GM12878 (cell line): Measurements from ENCODE around the gene BSN. TPM values are rescaled to one million over a fixed set of nuclear protein-coding genes. Genes with fewer than 3 reads are reported as not detected.
A peak's percentile ranks its signal among the peaks of the same experiment; 100 is the strongest.

Experiments used
- ATAC-seq: fragments of 200-7000 bp; cut with Tn5 transposase; 3 replicates; pipeline ENCODE4 v1.9.1; 2020; ENCODE audit warnings: mild to moderate bottlenecking, moderate library complexity
- BruUV-seq: library from RNA; stranded (reverse); fragments of 400-500 nt; replicated peaks from 2 replicates; lab custom pipeline; 2021; lab: Mats Ljungman, UMichigan
- CTCF ChIA-PET: fragments of 300-600 bp; sonication (Branson Sonifier 250); formaldehyde crosslinking; extraction: SDS; loops from one replicate; lab custom pipeline; 2021; ENCODE audit warnings: inconsistent platforms; lab: Yijun Ruan, JAX
- POLR2A ChIA-PET: fragments of 350-600 bp; formaldehyde crosslinking; extraction: SDS; loops from one replicate; lab custom pipeline; 2021; ENCODE audit warnings: inconsistent platforms; lab: Charles Lee
- RAD21 ChIA-PET: fragments of 300-600 bp; sonication (Branson Sonifier 250); formaldehyde crosslinking; loops from one replicate; lab custom pipeline; 2023; ENCODE audit warnings: antibody characterized with exemption; ENCODE audit not compliant: unreplicated experiment; lab: Charles Lee
- SMC1A ChIA-PET: fragments of 300-600 bp; sonication (Branson Sonifier 250); formaldehyde crosslinking; loops from one replicate; lab custom pipeline; 2023; ENCODE audit not compliant: unreplicated experiment, uncharacterized antibody; lab: Charles Lee
- DNase-seq: peaks from one replicate; pipeline ENCODE4 v3.0.0-alpha.2; 2011; ENCODE audit warnings: low read depth, low spot score
- FAIRE-seq: peaks from 3 replicates; lab custom pipeline; 2011; peaks lifted over from hg19 to GRCh38; lab: Jason Lieb, UNC
- H2AFZ ChIP-seq: 2 replicates; pipeline ENCODE4 v1.6.0; 2011; ENCODE audit warnings: low read depth, low read length, control low read depth; ENCODE audit not compliant: control insufficient read depth
- H3K27ac ChIP-seq: 2 replicates; pipeline ENCODE4 v1.5.1; 2011; ENCODE audit warnings: control low read depth; ENCODE audit not compliant: control insufficient read depth, insufficient read depth
- H3K27me3 ChIP-seq, 2 experiments: replicated peaks in 1 of 2; 2 replicates each; pipeline versions ENCODE4 v1.6.0 to v1.6.1; 2011; ENCODE audit warnings: low read length in 1 of 2; ENCODE audit not compliant: control insufficient read depth in 2 of 2, insufficient read depth in 2 of 2
- H3K36me3 ChIP-seq, 2 experiments: 2 replicates each; pipeline ENCODE4 v1.5.1; 2011; ENCODE audit warnings: low read length in 1 of 2; ENCODE audit not compliant: control insufficient read depth in 2 of 2, insufficient read depth in 2 of 2
- H3K4me1 ChIP-seq: 2 replicates; pipeline ENCODE4 v1.6.1; 2011; ENCODE audit warnings: mild to moderate bottlenecking, low read length, moderate library complexity, mixed read lengths; ENCODE audit not compliant: control insufficient read depth, insufficient read depth
- H3K4me2 ChIP-seq: 2 replicates; pipeline ENCODE4 v1.6.0; 2011; ENCODE audit warnings: control low read depth; ENCODE audit not compliant: control insufficient read depth, insufficient read depth
- H3K4me3 ChIP-seq: fragments of 200-600 bp; sonication (generic); 2 replicates; pipeline ENCODE4 v1.5.1; 2016
- H3K79me2 ChIP-seq: 2 replicates; pipeline ENCODE4 v1.6.0; 2011; ENCODE audit warnings: low read length; ENCODE audit not compliant: control insufficient read depth, insufficient read depth
- H3K9ac ChIP-seq: 2 replicates; pipeline ENCODE4 v1.8.0; 2011; ENCODE audit warnings: low read length, control low read depth, mixed read lengths; ENCODE audit not compliant: control insufficient read depth, insufficient read depth
- H3K9me3 ChIP-seq: replicated peaks from 3 replicates; pipeline ENCODE4 v1.5.1; 2011; ENCODE audit warnings: mild to moderate bottlenecking, low read length; ENCODE audit not compliant: control insufficient read depth, insufficient read depth
- H4K20me1 ChIP-seq: 2 replicates; pipeline ENCODE4 v1.6.0; 2011; ENCODE audit not compliant: control insufficient read depth, insufficient read depth
- ASH2L ChIP-seq: fragments of 300-600, 200-600 bp; sonication (generic); IDR thresholded peaks from 2 replicates; pipeline ENCODE4 v1.6.1; 2017; ENCODE audit warnings: low read depth, mild to moderate bottlenecking, borderline replicate concordance
- ATF2 ChIP-seq: IDR thresholded peaks from 2 replicates; pipeline ENCODE4 v1.6.1; 2012; ENCODE audit warnings: low read length, inconsistent platforms
- EP300 ChIP-seq, 2 experiments: fragments of 150-350 bp in 1 of 2; IDR thresholded peaks; 2 replicates each; pipeline ENCODE4 v1.6.1; 2011 to 2012; ENCODE audit warnings: low read depth in 2 of 2, low read length in 2 of 2, borderline replicate concordance in 1 of 2, improper control_type of control experiment in 1 of 2, inconsistent platforms in 1 of 2; ENCODE audit not compliant: control insufficient read depth in 1 of 2
- HDAC2 ChIP-seq: fragments of 200-600 bp; sonication (generic); IDR thresholded peaks from 2 replicates; pipeline ENCODE4 v1.6.1; 2017
- IKZF1 ChIP-seq: fragments of 450-650 bp; conservative IDR thresholded peaks from 2 replicates; pipeline ENCODE4 v1.6.1; 2017; ENCODE audit warnings: antibody characterized with exemption, mild to moderate bottlenecking
- JUNB ChIP-seq: IDR thresholded peaks from 2 replicates; pipeline ENCODE4 v1.6.1; 2016; ENCODE audit warnings: antibody characterized with exemption, mild to moderate bottlenecking
- JUND ChIP-seq: IDR thresholded peaks from 2 replicates; pipeline ENCODE4 v1.6.1; 2012; ENCODE audit warnings: low read depth, mild to moderate bottlenecking, low read length, improper control_type of control experiment, moderate library complexity
- MAX ChIP-seq: IDR thresholded peaks from 2 replicates; pipeline ENCODE4 v1.6.1; 2012; ENCODE audit warnings: low read depth, low read length, improper control_type of control experiment
- MXI1 ChIP-seq: fragments of 150-350 bp; IDR thresholded peaks from 2 replicates; pipeline ENCODE4 v1.6.1; 2011; ENCODE audit warnings: low read depth, mild to moderate bottlenecking, inconsistent platforms, low read length, improper control_type of control experiment
- NR2F1 ChIP-seq: fragments of 450-650 bp; conservative IDR thresholded peaks from 2 replicates; pipeline ENCODE4 v1.6.1; 2017; ENCODE audit warnings: mild to moderate bottlenecking
- RB1 ChIP-seq: fragments of 450-650 bp; formaldehyde crosslinking; IDR thresholded peaks from 2 replicates; pipeline ENCODE4 v1.6.1; 2017; ENCODE audit warnings: mild to moderate bottlenecking, borderline replicate concordance
- RCOR1 ChIP-seq: conservative IDR thresholded peaks from 2 replicates; pipeline ENCODE4 v1.6.1; 2012; ENCODE audit warnings: low read depth, low read length, improper control_type of control experiment
- RUNX3 ChIP-seq: IDR thresholded peaks from 2 replicates; pipeline ENCODE4 v1.6.1; 2012; ENCODE audit warnings: low read length, inconsistent platforms
- SMC3 ChIP-seq: IDR thresholded peaks from 2 replicates; pipeline ENCODE4 v1.6.1; 2011; ENCODE audit warnings: low read length, improper control_type of control experiment, borderline replicate concordance
- STAT1 ChIP-seq: fragments of 450-650 bp; conservative IDR thresholded peaks from 2 replicates; pipeline ENCODE4 v1.6.1; 2014; ENCODE audit warnings: antibody characterized with exemption, mild to moderate bottlenecking
- TAF1 ChIP-seq: IDR thresholded peaks from 2 replicates; pipeline ENCODE4 v1.6.1; 2011; ENCODE audit warnings: mild to moderate bottlenecking, low read depth, low read length, borderline replicate concordance
- TBL1XR1 ChIP-seq: IDR thresholded peaks from 2 replicates; pipeline ENCODE4 v1.6.1; 2012; ENCODE audit warnings: low read depth, low read length, improper control_type of control experiment
- YY1 ChIP-seq: IDR thresholded peaks from 2 replicates; pipeline ENCODE4 v1.6.1; 2011; ENCODE audit warnings: low read depth, mild to moderate bottlenecking, low read length
- WGBS: methylation state at CpG from one replicate; pipeline ENCODE4 v1.1.6; 2016; ENCODE audit warnings: low lambda C conversion rate; ENCODE audit not compliant: insufficient replicate concordance, insufficient coverage; ENCODE audit errors: missing lambda C conversion rate; 5-methylcytosine and 5-hydroxymethylcytosine counted together
- in situ Hi-C: fragments of 300-500 bp; cut with MboI; formaldehyde crosslinking; loops from 9 replicates; pipeline ENCODE4 v1.14.3; 2018; ENCODE audit warnings: mixed read lengths
- intact Hi-C: fragments of 100-400 bp; cut with micrococcal nuclease; formaldehyde crosslinking; loops from one replicate; pipeline ENCODE4 v1.14.2; 2022; ENCODE audit not compliant: unreplicated experiment
- polyA plus RNA-seq, 11 experiments: library from polyadenylated mRNA; depleted of rRNA in 4 of 11; unstranded in 6 of 11; stranded (reverse) in 5 of 11; fragments of >200 nt; fragmentation: Nextera tagmentation in 4 of 11; fragmentation: Illumina TruSeq in 1 of 11; extraction: Ambion mirVana in 4 of 11; extraction: Trizol in 1 of 11; gene quantifications; 1 replicate in 1 of 11; 2 replicates in 10 of 11; pipeline versions ENCODE4 v1.2.1 to v1.2.3, GENCODE V29; 2011 to 2016; ENCODE audit warnings: inconsistent platforms in 2 of 11, missing spikeins in 2 of 11, low read depth in 1 of 11
- total RNA-seq, 4 experiments: library from RNA; depleted of rRNA in 3 of 4; stranded (reverse); fragments of >200 nt in 3 of 4; fragmentation: Illumina TruSeq in 1 of 4; extraction: Trizol in 1 of 4; gene quantifications; 2 replicates each; pipeline versions ENCODE4 v1.2.1 to v1.2.3, GENCODE V29; 2013 to 2021
- TF ChIP-seq, protein P1 (sequence below): fragments of 450-650 bp; IDR thresholded peaks from 2 replicates; pipeline ENCODE4 v1.6.1; 2017; ENCODE audit warnings: mild to moderate bottlenecking, moderate library complexity

The BSN gene
- total and polyA plus RNA-seq, 10 of the 15 experiments (the other 5 are each of a cell fraction or from before 2014, with no cell fraction given), result under 0.01 to 0.19 (median 0.05) TPM; not detected in 1

- ATAC-seq (peak; percentile 74), DNase-seq (no peak), FAIRE-seq (no peak)
- ChIA-PET POLR2A (interaction anchor here (1.1 kb wide), 1 partner anchor 117 kb away, joined by 3 read pairs; no protein-coding TSS in a partner anchor), SMC1A (no interaction called here), CTCF (interaction anchor here (1.9 kb wide), 1 partner anchor 15 kb away, joined by 12 read pairs; no protein-coding TSS in a partner anchor), RAD21 (interaction anchor here (0.9 to 3.6 kb wide), 4 partner anchors 15 to 116 kb away, joined by 3 to 20 read pairs (median 4); no protein-coding TSS in a partner anchor)
- peaks cover 4 to 9% of the 10 kb centered on the region in 2 experiments for H3K27me3 ChIP-seq
- H3K9ac ChIP-seq, result no peak overlapping the region
- no TSS peak for BruUV-seq
- H3K79me2 ChIP-seq, result no peaks in the 10 kb centered on the region
- H3K9me3 ChIP-seq, result no peaks in the 10 kb centered on the region
- H3K4me3 ChIP-seq, result 0 out of 2 replicates have a peak overlapping the region, but pooled peaks have one; percentile 37
- H3K36me3 ChIP-seq, result no peaks in the 10 kb centered on the region
- H2AFZ ChIP-seq, result peak overlapping the region; percentile 5; the same call in 1 of the 2 replicates
- H4K20me1 ChIP-seq, result no peaks in the 10 kb centered on the region
- H3K27ac ChIP-seq, result no peak overlapping the region
- intact Hi-C loops, result no loop called here
- peaks cover 5% of the 10 kb centered on the region for H3K4me1 ChIP-seq
- H3K4me2 ChIP-seq, result peak overlapping the region; percentile 64
- 19% methylated on average over 51 of the region's 66 CpGs for whole genome bisulfite sequencing
- in situ Hi-C loops, result no loop called here
- TF ChIP-seq TBL1XR1 (no peak), IKZF1 (0 out of 2 replicates have a peak, but pooled peaks have one; percentile 4), RUNX3 (no peak), ASH2L (no peak), EP300 (IDR thresholded peaks at IDR 0.05; ENCODE audit: borderline replicate concordance in 1 of 2, control insufficient read depth in 1 of 2, low read depth in 2 of 2, low read length in 2 of 2) (no peak), JUND (no peak), JUNB (no peak), RCOR1 (0 out of 2 replicates have a peak, but pooled peaks have one; percentile 51), STAT1 (no peak), NR2F1 (0 out of 2 replicates have a peak, but pooled peaks have one; percentile 30), TAF1 (no peak), ATF2 (no peak), HDAC2 (no peak), YY1 (0 out of 2 replicates have a peak, but pooled peaks have one; percentile 35), MAX (0 out of 2 replicates have a peak, but pooled peaks have one; percentile 24), RB1 (no peak), MXI1 (0 out of 2 replicates have a peak, but pooled peaks have one; percentile 31), SMC3 (no peak)
- TF ChIP-seq, protein P1, sequence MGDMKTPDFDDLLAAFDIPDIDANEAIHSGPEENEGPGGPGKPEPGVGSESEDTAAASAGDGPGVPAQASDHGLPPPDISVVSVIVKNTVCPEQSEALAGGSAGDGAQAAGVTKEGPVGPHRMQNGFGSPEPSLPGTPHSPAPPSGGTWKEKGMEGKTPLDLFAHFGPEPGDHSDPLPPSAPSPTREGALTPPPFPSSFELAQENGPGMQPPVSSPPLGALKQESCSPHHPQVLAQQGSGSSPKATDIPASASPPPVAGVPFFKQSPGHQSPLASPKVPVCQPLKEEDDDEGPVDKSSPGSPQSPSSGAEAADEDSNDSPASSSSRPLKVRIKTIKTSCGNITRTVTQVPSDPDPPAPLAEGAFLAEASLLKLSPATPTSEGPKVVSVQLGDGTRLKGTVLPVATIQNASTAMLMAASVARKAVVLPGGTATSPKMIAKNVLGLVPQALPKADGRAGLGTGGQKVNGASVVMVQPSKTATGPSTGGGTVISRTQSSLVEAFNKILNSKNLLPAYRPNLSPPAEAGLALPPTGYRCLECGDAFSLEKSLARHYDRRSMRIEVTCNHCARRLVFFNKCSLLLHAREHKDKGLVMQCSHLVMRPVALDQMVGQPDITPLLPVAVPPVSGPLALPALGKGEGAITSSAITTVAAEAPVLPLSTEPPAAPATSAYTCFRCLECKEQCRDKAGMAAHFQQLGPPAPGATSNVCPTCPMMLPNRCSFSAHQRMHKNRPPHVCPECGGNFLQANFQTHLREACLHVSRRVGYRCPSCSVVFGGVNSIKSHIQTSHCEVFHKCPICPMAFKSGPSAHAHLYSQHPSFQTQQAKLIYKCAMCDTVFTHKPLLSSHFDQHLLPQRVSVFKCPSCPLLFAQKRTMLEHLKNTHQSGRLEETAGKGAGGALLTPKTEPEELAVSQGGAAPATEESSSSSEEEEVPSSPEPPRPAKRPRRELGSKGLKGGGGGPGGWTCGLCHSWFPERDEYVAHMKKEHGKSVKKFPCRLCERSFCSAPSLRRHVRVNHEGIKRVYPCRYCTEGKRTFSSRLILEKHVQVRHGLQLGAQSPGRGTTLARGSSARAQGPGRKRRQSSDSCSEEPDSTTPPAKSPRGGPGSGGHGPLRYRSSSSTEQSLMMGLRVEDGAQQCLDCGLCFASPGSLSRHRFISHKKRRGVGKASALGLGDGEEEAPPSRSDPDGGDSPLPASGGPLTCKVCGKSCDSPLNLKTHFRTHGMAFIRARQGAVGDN, result no peak
Measured at GRCh38 chr3:49554633-49555265, 472 bp downstream of the BSN start.
